Astrocyte (in vitro differentiated cells and primary cell): ENCODE measurements around the gene GREB1L.

Experiments used
- CTCF ChIP-seq: IDR thresholded peaks from 2 replicates; pipeline ENCODE4 v1.5.1; 2011; ENCODE audit warnings: low read depth, mild to moderate bottlenecking, inconsistent platforms, low read length, moderate library complexity; ENCODE audit not compliant: insufficient read depth
- EZH2 ChIP-seq: IDR thresholded peaks from 2 replicates; pipeline ENCODE4 v1.6.1; 2012; ENCODE audit warnings: mild to moderate bottlenecking, low read length, inconsistent platforms; ENCODE audit not compliant: insufficient read depth

DNA sequence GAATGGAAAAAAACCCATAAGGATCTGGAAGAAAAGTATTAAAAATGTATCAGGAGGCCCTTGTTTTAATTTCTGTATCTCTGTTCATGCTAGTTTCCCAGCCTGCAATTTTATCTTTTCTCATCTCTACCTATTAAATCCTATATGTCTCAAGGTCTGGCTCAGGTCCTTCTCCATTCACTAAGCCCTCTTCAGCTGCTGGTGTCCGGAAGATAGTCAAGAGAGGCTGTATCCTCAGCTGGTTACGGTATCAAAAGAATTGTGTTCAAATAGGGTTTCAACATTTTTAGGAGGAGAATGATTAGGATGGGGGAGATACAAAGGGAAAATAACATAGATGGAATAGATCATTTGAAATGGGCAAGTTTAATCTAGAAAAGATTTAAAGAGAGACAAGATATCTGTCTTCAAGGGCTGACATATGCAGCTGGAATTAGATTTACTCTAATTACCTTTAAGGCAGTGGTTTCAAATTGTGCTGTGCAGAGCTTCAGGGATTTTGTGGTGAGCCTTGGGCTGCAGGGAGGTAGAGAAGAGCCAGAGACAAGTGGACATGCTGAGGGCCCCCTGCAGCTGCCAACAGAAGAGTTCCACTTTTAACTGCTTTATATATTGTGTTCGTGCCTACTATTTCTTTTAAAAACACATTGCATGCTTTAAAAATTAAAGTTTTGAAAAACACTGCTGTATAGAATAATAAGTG is 24.1 kb downstream of the GREB1L start:
- TF ChIP-seq CTCF (no peak), EZH2 (no peak)
